BJ (cell line): ENCODE measurements around the gene NOD2. TPM values are rescaled to one million over a fixed set of nuclear protein-coding genes. Genes with fewer than 3 reads are reported as not detected.

Source experiments
- CTCF ChIA-PET: fragments of 350-600 bp; formaldehyde crosslinking; extraction: SDS; loops from one replicate; lab custom pipeline; 2021; ENCODE audit warnings: antibody characterized with exemption, inconsistent platforms; lab: Yijun Ruan, JAX
- POLR2A ChIA-PET: fragments of 300-600 bp; sonication (Branson Sonifier 250); formaldehyde crosslinking; extraction: SDS; loops from one replicate; lab custom pipeline; 2021; ENCODE audit warnings: antibody characterized with exemption; lab: Charles Lee
- DNase-seq: peaks from one replicate; pipeline ENCODE4 v3.0.0-alpha.2; 2011; ENCODE audit warnings: low read depth
- H3K27me3 ChIP-seq: 2 replicates; pipeline ENCODE4 v1.6.0; 2011; ENCODE audit warnings: low read length; ENCODE audit not compliant: control insufficient read depth, insufficient read depth
- H3K36me3 ChIP-seq: 2 replicates; pipeline ENCODE4 v1.5.1; 2011; ENCODE audit warnings: low read length; ENCODE audit not compliant: control insufficient read depth, insufficient read depth
- H3K4me3 ChIP-seq: 2 replicates; pipeline ENCODE4 v1.5.1; 2011; ENCODE audit warnings: low read depth, mild to moderate bottlenecking, control low read depth, low read length
- CTCF ChIP-seq: IDR thresholded peaks from 2 replicates; pipeline ENCODE4 v1.5.1; 2011; ENCODE audit warnings: low read depth, mild to moderate bottlenecking, control low read depth, inconsistent platforms, low read length, moderate library complexity; ENCODE audit not compliant: insufficient read depth
- polyA plus RNA-seq: library from polyadenylated mRNA; depleted of rRNA; stranded (reverse); fragments of >200 nt; gene quantifications from 2 replicates; pipeline ENCODE4 v1.2.3, GENCODE V29; 2011

NOD2 gene
- polyA plus RNA-seq, 1 experiment, result not detected

GRCh38 chr16:50711040-50711439, 17.6 kb downstream of the NOD2 start:
- ChIA-PET POLR2A (no interaction called here), CTCF (interaction anchor here (1.0 kb wide), 1 partner anchor 95 kb away, joined by 3 read pairs; no protein-coding TSS in a partner anchor)
- TF ChIP-seq CTCF, result no peak
- Histone ChIP-seq H3K36me3 (no peaks in the 10 kb centered on the region), H3K27me3 (no peaks in the 10 kb centered on the region), H3K4me3 (no peak overlapping the region)
- no peak for DNase-seq

GRCh38 chr16:50711862-50712559, 18.6 kb downstream of the NOD2 start:
- POLR2A ChIA-PET, result no interaction called here
- CTCF ChIA-PET, result interaction anchor here (1.0 kb wide), 1 partner anchor 95 kb away, joined by 3 read pairs; no protein-coding TSS in a partner anchor
- Histone ChIP-seq H3K4me3 (no peak overlapping the region), H3K27me3 (no peaks in the 10 kb centered on the region), H3K36me3 (no peaks in the 10 kb centered on the region)
- TF ChIP-seq CTCF, result no peak
- DNase-seq, result no peak

- ChIA-PET POLR2A (no interaction called here), CTCF (interaction anchor here (1.0 kb wide), 1 partner anchor 94 kb away, joined by 3 read pairs; no protein-coding TSS in a partner anchor)
- no peak for TF ChIP-seq CTCF
- Histone ChIP-seq H3K4me3 (no peak overlapping the region), H3K27me3 (no peaks in the 10 kb centered on the region), H3K36me3 (no peaks in the 10 kb centered on the region)
- no peak for DNase-seq
Measured at GRCh38 chr16:50712560-50712898, 19.1 kb downstream of the NOD2 start.

DNA sequence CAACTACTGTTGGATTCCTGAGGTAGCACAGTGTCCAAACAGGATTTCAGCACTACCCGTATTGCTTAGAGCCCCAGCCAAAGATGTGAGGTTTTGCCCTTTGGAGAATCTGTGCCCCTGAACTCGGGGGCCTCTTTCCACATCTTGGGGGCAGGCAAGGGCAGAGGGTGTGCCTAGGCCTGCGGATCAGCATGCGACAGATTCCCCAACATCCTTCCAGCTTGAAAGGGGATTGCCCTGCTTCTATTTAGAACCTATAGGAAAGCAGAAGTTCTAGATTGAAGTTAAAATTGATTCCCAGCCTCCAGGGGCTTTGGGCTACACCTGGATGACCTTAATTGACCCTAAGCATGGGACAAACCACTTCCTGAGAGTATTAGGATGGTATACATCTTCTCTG, 19.6 kb downstream of the NOD2 start:
- POLR2A ChIA-PET, result no interaction called here
- no peak for TF ChIP-seq CTCF
- CTCF ChIA-PET, result no interaction called here
- no peaks in the 10 kb centered on the region for H3K36me3 ChIP-seq
- no peak for DNase-seq
- no peaks in the 10 kb centered on the region for H3K27me3 ChIP-seq
- no peak overlapping the region for H3K4me3 ChIP-seq

DNA sequence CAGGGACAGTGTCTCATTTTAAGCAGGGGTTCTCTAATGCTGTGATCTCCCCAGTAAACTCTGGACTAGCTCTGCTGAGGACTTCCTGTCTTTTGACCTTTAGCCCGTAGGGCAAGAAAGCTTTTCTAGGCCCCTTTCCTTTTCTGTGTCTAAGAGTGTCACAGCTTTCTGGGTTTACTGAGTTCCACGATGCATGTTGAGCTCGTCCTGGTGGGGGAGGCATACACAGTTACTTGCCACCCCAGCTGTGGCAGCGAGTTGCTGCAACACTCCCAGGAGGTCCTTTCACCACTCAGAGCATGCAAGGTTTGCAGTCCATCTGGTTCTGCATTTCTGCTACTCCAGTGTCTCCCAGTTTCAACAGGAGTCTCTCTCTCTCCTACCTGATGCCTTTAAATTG, 23.7 kb downstream of the NOD2 start:
- no peak for DNase-seq
- H3K36me3 ChIP-seq, result no peaks in the 10 kb centered on the region
- TF ChIP-seq CTCF, result no peak
- H3K4me3 ChIP-seq, result no peak overlapping the region
- ChIA-PET POLR2A (no interaction called here), CTCF (interaction anchor here (1.8 kb wide), 1 partner anchor 21 kb away, joined by 6 read pairs; no protein-coding TSS in a partner anchor)
- H3K27me3 ChIP-seq, result no peaks in the 10 kb centered on the region
